ENCODE measurements around the gene CYBC1. TPM values are rescaled to one million over a fixed set of nuclear protein-coding genes. Genes with fewer than 3 reads are reported as not detected.

CYBC1 gene
- total RNA-seq, 1 donor from 2014 or later, result 124 TPM

- Histone ChIP-seq H3K4me3 (peak overlapping the region; percentile 87 to 100), H3K36me3 (no peaks in the 10 kb centered on the region), H3K27me3 (no peaks in the 10 kb centered on the region), H3K4me1 (peaks cover 8 to 17% of the 10 kb centered on the region in 2 donors), H3K9me3 (no peaks in the 10 kb centered on the region), H3K27ac (peak overlapping the region; percentile 90 to 94)
- intact Hi-C loops (cut with DNase I), result loop anchor here (1.0 to 2.0 kb wide), 3 partner anchors 8 to 199 kb away; partner anchors contain the start of genes HEXD, NARF, OGFOD3 and WDR45B
- no peak for DNase-seq (ENCODE audit: low spot score in 2 of 2)
- TF ChIP-seq CTCF (IDR thresholded peaks at IDR 0.05), result no peak
Observed at GRCh38 chr17:82449883-82450356, 632 bp downstream of the CYBC1 start.

- DNase-seq (ENCODE audit: low spot score in 2 of 2), result peak in 1 of 2 donors; percentile 29
- TF ChIP-seq CTCF (IDR thresholded peaks at IDR 0.05), result no peak
- Histone ChIP-seq H3K9me3 (no peaks in the 10 kb centered on the region), H3K4me1 (peaks cover 8 to 17% of the 10 kb centered on the region in 2 donors), H3K27ac (peak overlapping the region; percentile 90 to 94), H3K36me3 (peaks cover 3% of the 10 kb centered on the region in 2 donors), H3K27me3 (no peaks in the 10 kb centered on the region), H3K4me3 (peak overlapping the region; percentile 87 to 100)
- intact Hi-C loops (cut with DNase I), result no loop called here
Observed at GRCh38 chr17:82449131-82449882, 1.2 kb downstream of the CYBC1 start.

- Histone ChIP-seq H3K27me3 (no peaks in the 10 kb centered on the region), H3K36me3 (peaks cover 15 to 16% of the 10 kb centered on the region in 2 donors), H3K4me1 (peaks cover 8 to 17% of the 10 kb centered on the region in 2 donors), H3K4me3 (no peak overlapping the region), H3K27ac (no peak overlapping the region), H3K9me3 (no peaks in the 10 kb centered on the region)
- no peak for DNase-seq (ENCODE audit: low spot score in 2 of 2)
- intact Hi-C loops (cut with DNase I), result no loop called here
- no peak for TF ChIP-seq CTCF (IDR thresholded peaks at IDR 0.05)
Observed at GRCh38 chr17:82447876-82448275, 2.7 kb downstream of the CYBC1 start.

GRCh38 chr17:82446649-82447048, 3.9 kb downstream of the CYBC1 start:
- no peak overlapping the region for H3K27ac ChIP-seq
- no peak for TF ChIP-seq CTCF (IDR thresholded peaks at IDR 0.05)
- no peak overlapping the region for H3K4me3 ChIP-seq
- DNase-seq (ENCODE audit: low spot score in 2 of 2), result no peak
- H3K9me3 ChIP-seq, result no peaks in the 10 kb centered on the region
- peaks cover 25 to 27% of the 10 kb centered on the region in 2 donors for H3K36me3 ChIP-seq
- H3K27me3 ChIP-seq, result no peaks in the 10 kb centered on the region
- intact Hi-C loops (cut with DNase I), result no loop called here
- peaks cover 8 to 16% of the 10 kb centered on the region in 2 donors for H3K4me1 ChIP-seq

- Histone ChIP-seq H3K27me3 (no peaks in the 10 kb centered on the region), H3K36me3 (peaks cover 26 to 27% of the 10 kb centered on the region in 2 donors), H3K9me3 (no peaks in the 10 kb centered on the region), H3K27ac (no peak overlapping the region), H3K4me3 (no peak overlapping the region), H3K4me1 (peaks cover 4 to 13% of the 10 kb centered on the region in 2 donors)
- TF ChIP-seq CTCF (IDR thresholded peaks at IDR 0.05), result no peak
- intact Hi-C loops (cut with DNase I), result no loop called here
- no peak for DNase-seq (ENCODE audit: low spot score in 2 of 2)
Observed at GRCh38 chr17:82446124-82446523, 4.4 kb downstream of the CYBC1 start.

Data from ascending aorta (tissue), 2 donors.